ENCODE results near the gene PDS5A. TPM values are rescaled to one million over a fixed set of nuclear protein-coding genes. Genes with fewer than 3 reads are reported as not detected.

The PDS5A gene
- total RNA-seq, 3 donors from 2014 or later (not counting 1 experiment from before 2014, with no cell fraction given) = 80.1 to 99.9 (median 99.8) TPM

DNA sequence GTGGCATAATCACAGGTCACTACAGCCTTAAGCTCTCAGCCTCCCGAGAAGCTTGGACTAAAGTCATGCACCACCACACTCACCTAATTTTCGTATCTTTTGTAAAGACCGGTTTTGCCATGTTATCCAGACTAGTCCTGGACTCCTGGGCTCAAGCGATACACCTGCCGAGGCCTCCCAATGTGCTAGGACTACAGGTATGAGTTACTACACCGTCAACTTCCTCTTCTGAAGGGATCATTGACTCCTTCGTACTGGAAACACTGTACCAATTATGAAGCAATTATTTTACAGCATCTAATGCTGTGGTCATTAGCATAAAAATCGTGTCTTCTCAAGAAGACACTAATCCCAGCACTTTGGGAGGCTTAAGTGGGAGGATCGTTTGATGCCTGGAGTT lies 35.2 kb downstream of the PDS5A start:
- Mint-ChIP-seq H3K9me3 (no peaks in the 10 kb centered on the region), H3K4me3 (no peak overlapping the region), H3K27ac (peak overlapping the region in 1 of 2 donors; percentile 70), H3K27me3 (ENCODE audit: low read depth in 2 of 2) (no peaks in the 10 kb centered on the region), H3K36me3 (no peaks in the 10 kb centered on the region), H3K4me1 (peaks cover 49 to 50% of the 10 kb centered on the region in 2 donors)
- no peak for TF ChIP-seq CTCF (IDR thresholded peaks at IDR 0.05)
- WGBS (ENCODE audit: insufficient coverage) = 86% methylated on average over 6 of the region's 9 CpGs
- no peak overlapping the region for H3K27ac ChIP-seq (ENCODE audit: low read length)
- H3K36me3 ChIP-seq (ENCODE audit: control insufficient read depth, insufficient read depth, low read length) = no peaks in the 10 kb centered on the region
- ATAC-seq = no peak
- intact Hi-C loops (cut with micrococcal nuclease) = no loop called here
- no peak for DNase-seq
- H3K9me3 ChIP-seq (ENCODE audit: control insufficient read depth, insufficient read depth, low read length) = no peaks in the 10 kb centered on the region
- H3K4me3 ChIP-seq (ENCODE audit: low read length) = no peak overlapping the region
- no peaks in the 10 kb centered on the region for H3K27me3 ChIP-seq (ENCODE audit: control insufficient read depth, insufficient read depth, low read length)
- H3K4me1 ChIP-seq (ENCODE audit: control insufficient read depth, insufficient read depth, low read length) = peaks cover 22% of the 10 kb centered on the region

DNA sequence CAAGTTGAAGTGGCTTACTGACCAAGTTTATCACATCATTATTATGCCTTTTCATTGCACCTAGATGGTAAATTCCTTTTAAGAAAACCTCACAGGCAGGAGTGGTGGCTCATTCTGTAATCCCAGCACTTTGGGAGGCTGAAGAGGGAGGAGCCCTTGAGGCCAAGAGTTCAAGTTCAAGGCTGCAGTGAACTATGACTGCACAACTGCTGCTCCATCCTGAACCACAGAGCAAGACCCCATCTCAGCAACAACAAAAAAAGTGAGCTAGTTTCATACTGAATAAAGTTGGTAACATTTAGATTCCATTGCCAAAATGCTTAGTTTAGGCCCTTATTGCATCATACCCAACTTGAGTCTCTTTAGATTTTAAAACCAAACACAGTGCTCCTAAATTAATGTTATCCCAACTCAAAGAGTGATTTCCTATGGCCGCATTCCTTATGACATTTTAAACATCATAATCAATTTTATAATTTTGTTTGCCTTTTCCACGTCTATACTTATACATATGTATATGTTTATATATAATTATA lies 36.0 kb downstream of the PDS5A start:
- Mint-ChIP-seq H3K27me3 (ENCODE audit: low read depth in 2 of 2) (no peaks in the 10 kb centered on the region), H3K36me3 (no peaks in the 10 kb centered on the region), H3K4me3 (no peak overlapping the region), H3K27ac (peak overlapping the region; percentile 26 to 70), H3K4me1 (peaks cover 46 to 49% of the 10 kb centered on the region in 2 donors), H3K9me3 (no peaks in the 10 kb centered on the region)
- Histone ChIP-seq H3K36me3 (ENCODE audit: control insufficient read depth, insufficient read depth, low read length) (no peaks in the 10 kb centered on the region), H3K9me3 (ENCODE audit: control insufficient read depth, insufficient read depth, low read length) (no peaks in the 10 kb centered on the region), H3K27me3 (ENCODE audit: control insufficient read depth, insufficient read depth, low read length) (no peaks in the 10 kb centered on the region), H3K4me3 (ENCODE audit: low read length) (no peak overlapping the region), H3K4me1 (ENCODE audit: control insufficient read depth, insufficient read depth, low read length) (peaks cover 17% of the 10 kb centered on the region), H3K27ac (ENCODE audit: low read length) (no peak overlapping the region)
- no peak for TF ChIP-seq CTCF (IDR thresholded peaks at IDR 0.05)
- no peak for ATAC-seq
- DNase-seq = no peak
- no CpG with 5 or more reads among the region's 2 CpGs for WGBS (ENCODE audit: insufficient coverage)
- intact Hi-C loops (cut with micrococcal nuclease) = no loop called here

DNA sequence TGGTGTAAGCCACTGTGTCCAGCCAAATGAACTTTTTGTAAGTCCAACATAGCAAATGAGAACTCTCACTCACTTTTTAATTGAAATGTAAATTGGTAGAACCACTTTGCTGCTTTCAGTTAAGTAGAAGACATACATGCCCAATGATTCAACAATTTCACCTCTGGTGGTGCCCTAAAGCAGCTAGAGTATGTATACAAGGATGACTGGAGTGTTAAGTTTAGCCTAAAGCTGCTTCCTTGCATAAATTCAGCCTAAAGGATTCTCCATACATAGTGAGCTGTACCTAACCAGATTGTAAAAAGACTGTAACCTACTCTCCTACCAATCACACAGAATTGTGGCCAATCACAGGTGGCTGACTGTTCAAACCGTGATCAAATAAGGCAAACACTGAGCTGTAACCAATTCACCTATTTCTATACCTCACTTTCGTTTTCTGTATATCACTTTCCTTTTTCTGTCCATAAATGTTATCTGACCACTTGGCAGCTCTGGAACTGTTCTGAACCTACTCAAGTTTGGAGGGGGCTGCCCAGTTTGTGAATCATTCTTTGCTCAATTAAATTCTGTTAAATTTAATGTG lies 39.9 kb downstream of the PDS5A start:
- Histone ChIP-seq H3K4me3 (ENCODE audit: low read length) (no peak overlapping the region), H3K36me3 (ENCODE audit: control insufficient read depth, insufficient read depth, low read length) (no peaks in the 10 kb centered on the region), H3K27me3 (ENCODE audit: control insufficient read depth, insufficient read depth, low read length) (no peaks in the 10 kb centered on the region), H3K4me1 (ENCODE audit: control insufficient read depth, insufficient read depth, low read length) (peaks cover 13% of the 10 kb centered on the region), H3K27ac (ENCODE audit: low read length) (no peak overlapping the region), H3K9me3 (ENCODE audit: control insufficient read depth, insufficient read depth, low read length) (no peaks in the 10 kb centered on the region)
- no peaks in the 10 kb centered on the region for H3K36me3 Mint-ChIP-seq
- intact Hi-C loops (cut with micrococcal nuclease) = no loop called here
- no peak for ATAC-seq
- WGBS (ENCODE audit: insufficient coverage) = 81% methylated on average over 2 of the region's 2 CpGs
- no peak overlapping the region for H3K4me3 Mint-ChIP-seq
- no peak for TF ChIP-seq CTCF (IDR thresholded peaks at IDR 0.05)
- no peaks in the 10 kb centered on the region for H3K27me3 Mint-ChIP-seq (ENCODE audit: low read depth in 2 of 2)
- H3K27ac Mint-ChIP-seq = peak overlapping the region in 1 of 2 donors; percentile 42
- H3K9me3 Mint-ChIP-seq = no peaks in the 10 kb centered on the region
- no peak for DNase-seq
- H3K4me1 Mint-ChIP-seq = peaks cover 65 to 74% of the 10 kb centered on the region in 2 donors
